H1 (cell line): ENCODE data around the gene MT1B. TPM values are rescaled to one million over a fixed set of nuclear protein-coding genes. Genes with fewer than 3 reads are reported as not detected.
A peak's percentile ranks its signal among the peaks of the same experiment; 100 is the strongest.

Experiments
- CTCF ChIA-PET: fragments of 300-600 bp; sonication (Branson Sonifier 250); formaldehyde crosslinking; loops from one replicate; lab custom pipeline; 2021; ENCODE audit not compliant: partially characterized antibody; lab: Charles Lee
- POLR2A ChIA-PET: fragments of 300-600 bp; sonication (Branson Sonifier 250); formaldehyde crosslinking; loops from one replicate; lab custom pipeline; 2021; ENCODE audit warnings: inconsistent platforms; ENCODE audit not compliant: partially characterized antibody; lab: Charles Lee
- DNase-seq, 2 experiments: peaks; one replicate each; pipeline versions ENCODE4 v3.0.0 to v3.0.0-alpha.2; 2010 to 2022; ENCODE audit warnings: low spot score in 2 of 2, low read depth in 1 of 2, mixed read lengths in 1 of 2
- FAIRE-seq: peaks from 2 replicates; lab custom pipeline; 2011; peaks lifted over from hg19 to GRCh38; lab: Jason Lieb, UNC
- H2AFZ ChIP-seq: 2 replicates; pipeline ENCODE4 v1.8.1; 2012; ENCODE audit warnings: low read length, inconsistent platforms
- H2AK5ac ChIP-seq: 2 replicates; pipeline ENCODE4 v1.6.1; 2013; ENCODE audit warnings: low read depth, low read length
- H2BK120ac ChIP-seq: replicated peaks from 2 replicates; pipeline ENCODE3; 2013; ENCODE audit warnings: low read depth, low read length, inconsistent platforms
- H2BK12ac ChIP-seq: 2 replicates; pipeline ENCODE4 v1.6.1; 2013; ENCODE audit warnings: low read depth, low read length
- H2BK15ac ChIP-seq: 2 replicates; pipeline ENCODE4 v1.6.1; 2013; ENCODE audit warnings: low read length
- H2BK20ac ChIP-seq: 2 replicates; pipeline ENCODE4 v1.6.1; 2013; ENCODE audit warnings: low read length
- H2BK5ac ChIP-seq: 2 replicates; pipeline ENCODE4 v1.6.1; 2013; ENCODE audit warnings: low read depth, low read length
- H3K14ac ChIP-seq: 2 replicates; pipeline ENCODE4 v1.6.1; 2013; ENCODE audit warnings: inconsistent platforms; ENCODE audit not compliant: insufficient read length
- H3K18ac ChIP-seq: 2 replicates; pipeline ENCODE4 v1.6.1; 2013; ENCODE audit warnings: low read length; ENCODE audit errors: extremely low read depth
- H3K23ac ChIP-seq: 2 replicates; pipeline ENCODE4 v1.6.1; 2013; ENCODE audit warnings: inconsistent platforms; ENCODE audit not compliant: insufficient read length
- H3K23me2 ChIP-seq: 2 replicates; pipeline ENCODE4 v1.6.1; 2013; ENCODE audit warnings: low read depth, low read length
- H3K27ac ChIP-seq: 2 replicates; pipeline ENCODE4 v1.6.1; 2011; ENCODE audit warnings: low read depth, low read length, inconsistent platforms
- H3K27me3 ChIP-seq, 4 experiments: replicated peaks in 1 of 4; 1 replicate in 1 of 4; 2 replicates in 3 of 4; pipeline versions ENCODE4 v1.6.1 to v1.8.1; 2011 to 2013; ENCODE audit warnings: low read length in 3 of 4, mild to moderate bottlenecking in 3 of 4, inconsistent platforms in 2 of 4, mixed read lengths in 2 of 4, moderate library complexity in 1 of 4; ENCODE audit not compliant: control insufficient read depth in 3 of 4, insufficient read depth in 3 of 4; ENCODE audit errors: extremely low read depth in 1 of 4
- H3K36me3 ChIP-seq, 4 experiments: 2 replicates each; pipeline versions ENCODE4 v1.6.1 to v1.8.1; 2011 to 2013; ENCODE audit warnings: mild to moderate bottlenecking in 4 of 4, low read length in 3 of 4, moderate library complexity in 2 of 4, control low read depth in 1 of 4, inconsistent platforms in 1 of 4; ENCODE audit not compliant: insufficient read depth in 4 of 4, control insufficient read depth in 2 of 4
- H3K4ac ChIP-seq: replicated peaks from 2 replicates; pipeline ENCODE3; 2013; ENCODE audit warnings: low read length, low read depth, mixed read lengths, inconsistent platforms; ENCODE audit not compliant: insufficient read length
- H3K4me1 ChIP-seq, 4 experiments: replicated peaks in 1 of 4; 1 replicate in 1 of 4; 2 replicates in 3 of 4; pipeline versions ENCODE4 v1.6.1 to v1.8.1; 2011 to 2013; ENCODE audit warnings: low read length in 3 of 4, inconsistent platforms in 2 of 4, mixed read lengths in 1 of 4; ENCODE audit not compliant: insufficient read depth in 4 of 4, control insufficient read depth in 3 of 4
- H3K4me2 ChIP-seq, 2 experiments: 2 replicates each; pipeline versions ENCODE4 v1.6.1 to v1.8.1; 2011 to 2013; ENCODE audit warnings: low read depth in 2 of 2, low read length in 2 of 2, control low read depth in 1 of 2, inconsistent platforms in 1 of 2, mild to moderate bottlenecking in 1 of 2; ENCODE audit not compliant: insufficient read depth in 1 of 2
- H3K4me3 ChIP-seq, 4 experiments: fragments of 200-600, 300-600 bp in 1 of 4; sonication (generic), shearing (Covaris generic), sonication (Bioruptor Twin) in 1 of 4; 2 replicates each; pipeline versions ENCODE4 v1.5.1 to v1.8.1; 2011 to 2016; ENCODE audit warnings: low read length in 4 of 4, low read depth in 3 of 4, control low read depth in 2 of 4, inconsistent platforms in 2 of 4, mild to moderate bottlenecking in 2 of 4, mixed read lengths in 1 of 4, moderate library complexity in 1 of 4; ENCODE audit not compliant: insufficient read depth in 2 of 4; ENCODE audit errors: extremely low read depth in 1 of 4
- H3K56ac ChIP-seq: replicated peaks from 2 replicates; pipeline ENCODE3; 2013; ENCODE audit warnings: low read depth, mild to moderate bottlenecking, mixed read lengths, low read length, inconsistent platforms; ENCODE audit not compliant: insufficient read length
- H3K79me1 ChIP-seq: 2 replicates; pipeline ENCODE4 v1.6.1; 2013; ENCODE audit warnings: low read depth, low read length, control low read depth
- H3K79me2 ChIP-seq, 2 experiments: 2 replicates each; pipeline versions ENCODE4 v1.6.1 to v1.8.1; 2012 to 2013; ENCODE audit warnings: low read length in 2 of 2, mild to moderate bottlenecking in 2 of 2, inconsistent platforms in 1 of 2; ENCODE audit not compliant: insufficient read depth in 2 of 2, control insufficient read depth in 1 of 2
- H3K9ac ChIP-seq, 4 experiments: replicated peaks in 1 of 4; 1 replicate in 1 of 4; 2 replicates in 3 of 4; pipeline versions ENCODE4 v1.6.1 to v1.8.1; 2011 to 2013; ENCODE audit warnings: low read depth in 3 of 4, low read length in 3 of 4, control low read depth in 2 of 4, mild to moderate bottlenecking in 2 of 4, moderate library complexity in 2 of 4, inconsistent platforms in 1 of 4; ENCODE audit errors: extremely low read depth in 1 of 4
- H3K9me3 ChIP-seq, 2 experiments: 2 replicates each; pipeline versions ENCODE4 v1.6.1 to v1.8.1; 2012 to 2013; ENCODE audit warnings: mild to moderate bottlenecking in 2 of 2, moderate library complexity in 2 of 2, control low read depth in 1 of 2, inconsistent platforms in 1 of 2, low read depth in 1 of 2, low read length in 1 of 2, mixed read lengths in 1 of 2; ENCODE audit not compliant: insufficient read depth in 2 of 2
- H4K20me1 ChIP-seq, 2 experiments: replicated peaks in 1 of 2; 2 replicates each; pipeline versions ENCODE3 to v1.8.1; 2011 to 2013; ENCODE audit warnings: inconsistent platforms in 2 of 2, low read length in 2 of 2, mild to moderate bottlenecking in 1 of 2; ENCODE audit not compliant: insufficient read depth in 2 of 2, control insufficient read depth in 1 of 2
- H4K5ac ChIP-seq: 2 replicates; pipeline ENCODE4 v1.6.1; 2013; ENCODE audit warnings: low read length, low read depth, mixed read lengths, inconsistent platforms; ENCODE audit not compliant: insufficient read length
- H4K8ac ChIP-seq: 2 replicates; pipeline ENCODE4 v1.8.0; 2013; ENCODE audit warnings: mild to moderate bottlenecking, moderate library complexity, low read length, inconsistent platforms; ENCODE audit not compliant: insufficient read depth; ENCODE audit errors: extremely low read depth
- H4K91ac ChIP-seq: replicated peaks from 2 replicates; pipeline ENCODE3; 2013; ENCODE audit warnings: low read length, mixed read lengths, inconsistent platforms; ENCODE audit not compliant: insufficient read length
- KDM5A ChIP-seq: fragments of 200-600 bp; IDR thresholded peaks from 2 replicates; pipeline ENCODE4 v1.7.1; 2012; ENCODE audit warnings: mild to moderate bottlenecking, low read length, inconsistent platforms, mixed read lengths
- RNF2 ChIP-seq: fragments of 200-900, 300-1000 bp; sonication (generic); IDR thresholded peaks from 2 replicates; pipeline ENCODE4 v1.7.1; 2016; ENCODE audit warnings: borderline replicate concordance, low read depth, mild to moderate bottlenecking, antibody characterized with exemption, low read length; ENCODE audit not compliant: poor library complexity, severe bottlenecking; ENCODE audit errors: missing control alignments
- WGBS, 2 experiments: shearing (Covaris generic) in 1 of 2; methylation state at CpG; one replicate each; pipeline versions ENCODE4 v1.1.6 to v1.1.7; 2013 to 2015; ENCODE audit warnings: low lambda C conversion rate in 2 of 2, mixed read lengths in 2 of 2, inconsistent platforms in 1 of 2, low coverage in 1 of 2, missing lambda C conversion rate in 1 of 2; ENCODE audit not compliant: insufficient replicate concordance in 2 of 2, insufficient coverage in 1 of 2, insufficient read length in 1 of 2; ENCODE audit errors: extremely low coverage in 1 of 2, missing lambda C conversion rate in 1 of 2; 5-methylcytosine and 5-hydroxymethylcytosine counted together
- polyA plus RNA-seq, 7 experiments: library from polyadenylated mRNA; depleted of rRNA in 3 of 7; stranded (reverse) in 5 of 7; unstranded in 2 of 7; fragments of >200 nt in 5 of 7; fragments of 200-250 nt in 2 of 7; gene quantifications; 1 replicate in 5 of 7; 2 replicates in 1 of 7; 4 replicates in 1 of 7; pipeline versions ENCODE4 v1.2.1 to v1.2.3, GENCODE V29; 2011 to 2013; ENCODE audit warnings: missing spikeins in 2 of 7, mixed read lengths in 2 of 7
- total RNA-seq: library from RNA; stranded (reverse); fragmentation: NEBNext Ultra II Directional; extraction: Animal tissue kit (Norgen Biotek cat#: 25700); gene quantifications from 2 replicates; pipeline ENCODE4 v1.2.1, GENCODE V29; 2021

MT1B gene
- total and polyA plus RNA-seq, 2 of the 8 experiments (the other 6 are each of a cell fraction or from before 2014, with no cell fraction given): not detected

DNA sequence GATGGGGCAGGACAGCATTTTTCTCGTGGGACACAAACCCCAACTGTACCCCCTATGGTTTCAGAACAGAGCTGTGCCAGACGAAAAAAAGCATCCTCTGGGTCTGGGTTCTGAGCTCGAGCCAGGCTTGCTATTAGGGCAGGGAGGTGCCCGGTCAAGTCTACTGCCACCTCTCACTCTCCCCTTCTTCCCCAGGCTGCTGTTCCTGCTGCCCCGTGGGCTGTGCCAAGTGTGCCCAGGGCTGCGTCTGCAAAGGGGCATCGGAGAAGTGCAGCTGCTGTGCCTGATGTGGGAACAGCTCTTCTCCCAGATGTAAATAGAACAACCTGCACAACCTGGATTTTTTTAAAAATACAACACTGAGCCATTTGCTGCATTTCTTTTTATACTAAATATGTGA lies 25.0 kb upstream of the MT1B start:
- H3K23me2 ChIP-seq: peaks cover 5% of the 10 kb centered on the region; the same call in 1 of the 2 replicates
- H3K56ac ChIP-seq: no peak overlapping the region
- no peak overlapping the region for H3K14ac ChIP-seq
- no peaks in the 10 kb centered on the region for H3K36me3 ChIP-seq
- CTCF ChIA-PET: interaction anchor here (1.2 to 3.2 kb wide), 5 partner anchors 12 to 75 kb away, joined by 3 to 13 read pairs (median 11); partner anchors contain the start of gene MT1A
- no peak overlapping the region for H2BK120ac ChIP-seq
- peak overlapping the region in 1 of 2 experiments; percentile 90; a peak in 1 of 4 replicates for H3K4me2 ChIP-seq
- no peak overlapping the region for H3K23ac ChIP-seq
- no peak overlapping the region for H2AK5ac ChIP-seq
- peaks cover 65 to 94% (median 87%) of the 10 kb centered on the region in 4 experiments for H3K27me3 ChIP-seq
- peaks cover 0 to 17% (median 12%) of the 10 kb centered on the region in 4 experiments; a peak in 6 of 7 replicates for H3K4me1 ChIP-seq
- no peak overlapping the region for H3K4ac ChIP-seq
- no peaks in the 10 kb centered on the region for H3K79me1 ChIP-seq
- H4K8ac ChIP-seq: no peak overlapping the region
- no peak overlapping the region for H3K18ac ChIP-seq
- no peak overlapping the region for H2BK5ac ChIP-seq
- 39% methylated on average over 7 of the region's 7 CpGs; no CpG with 5 or more reads in 1 of the 2 experiments for WGBS, 2 experiments
- H2BK15ac ChIP-seq: no peak overlapping the region
- no peak overlapping the region for H2AFZ ChIP-seq
- H3K9me3 ChIP-seq: no peaks in the 10 kb centered on the region
- no peak for FAIRE-seq
- DNase-seq: no peak
- H3K27ac ChIP-seq: no peak overlapping the region
- H2BK12ac ChIP-seq: no peak overlapping the region
- peak overlapping the region in 1 of 4 experiments; percentile 18; a peak in 1 of 8 replicates for H3K4me3 ChIP-seq
- peak; percentile 46 for TF ChIP-seq RNF2
- no peak for TF ChIP-seq KDM5A
- POLR2A ChIA-PET: interaction anchor here (0.7 to 4.7 kb wide), 18 partner anchors 10 to 185 kb away, joined by 3 to 66 read pairs (median 12); partner anchors contain the start of genes MT1A, MT1F, MT1G and MT1H
- H2BK20ac ChIP-seq: no peak overlapping the region
- H4K91ac ChIP-seq: no peak overlapping the region
- H4K5ac ChIP-seq: no peak overlapping the region
- peaks cover 0 to 15% of the 10 kb centered on the region in 2 experiments for H4K20me1 ChIP-seq
- H3K9ac ChIP-seq: no peak overlapping the region
- H3K79me2 ChIP-seq: no peaks in the 10 kb centered on the region
